GM18861 (cell line): Measurements from ENCODE around the gene BMP5.
A peak's percentile ranks its signal among the peaks of the same experiment; 100 is the strongest.

Source experiments
- ATAC-seq: cut with Tn5 transposase; IDR thresholded peaks from one replicate; pipeline ENCODE4 v1.9.1; 2021; ENCODE audit not compliant: unreplicated experiment

Gene BMP5

GRCh38 chr6:55874316-55874715 lies 1.1 kb downstream of the BMP5 start:
- ATAC-seq, result no peak

- no peak for ATAC-seq
Observed at GRCh38 chr6:55872866-55873265, 2.5 kb downstream of the BMP5 start.

- no peak for ATAC-seq
Observed at GRCh38 chr6:55870181-55870813, 5.1 kb downstream of the BMP5 start.

- ATAC-seq, result no peak
Observed at GRCh38 chr6:55869674-55870073, 5.7 kb downstream of the BMP5 start.

- peak; percentile 97 for ATAC-seq
Observed at GRCh38 chr6:55868771-55869479, 6.5 kb downstream of the BMP5 start.

GRCh38 chr6:55868176-55868575 lies 7.2 kb downstream of the BMP5 start:
- ATAC-seq, result no peak

GRCh38 chr6:55866128-55866527 lies 9.3 kb downstream of the BMP5 start:
- no peak for ATAC-seq

- no peak for ATAC-seq
Observed at GRCh38 chr6:55853008-55854001, 22.1 kb downstream of the BMP5 start.

- no peak for ATAC-seq
Observed at GRCh38 chr6:55841341-55841740, 34.0 kb downstream of the BMP5 start.

- no peak for ATAC-seq
Observed at GRCh38 chr6:55839080-55839479, 36.3 kb downstream of the BMP5 start.

GRCh38 chr6:55836945-55837344 lies 38.4 kb downstream of the BMP5 start:
- no peak for ATAC-seq

- ATAC-seq, result no peak
Observed at GRCh38 chr6:55836481-55836880, 38.9 kb downstream of the BMP5 start.

- no peak for ATAC-seq
Observed at GRCh38 chr6:55835220-55835619, 40.2 kb downstream of the BMP5 start.

- ATAC-seq, result peak; percentile 88
Observed at GRCh38 chr6:55833284-55833683, 42.1 kb downstream of the BMP5 start.

- ATAC-seq, result peak; percentile 27
Observed at GRCh38 chr6:55827818-55828522, 47.4 kb downstream of the BMP5 start.

- no peak for ATAC-seq
Observed at GRCh38 chr6:55826941-55827340, 48.4 kb downstream of the BMP5 start.

GRCh38 chr6:55825402-55826051 lies 49.9 kb downstream of the BMP5 start:
- ATAC-seq, result peak; percentile 50

GRCh38 chr6:55822815-55823214 lies 52.6 kb downstream of the BMP5 start:
- no peak for ATAC-seq

GRCh38 chr6:55822005-55822404 lies 53.4 kb downstream of the BMP5 start:
- no peak for ATAC-seq

GRCh38 chr6:55820696-55821095 lies 54.7 kb downstream of the BMP5 start:
- ATAC-seq, result no peak
